HG02763 (cell line): Measurements from ENCODE around the gene PALLD.

ENCODE experiments used
- ATAC-seq: cut with Tn5 transposase; IDR thresholded peaks from one replicate; pipeline ENCODE4 v1.9.1; 2021; ENCODE audit warnings: mild to moderate bottlenecking, moderate library complexity; ENCODE audit not compliant: unreplicated experiment

PALLD gene

DNA sequence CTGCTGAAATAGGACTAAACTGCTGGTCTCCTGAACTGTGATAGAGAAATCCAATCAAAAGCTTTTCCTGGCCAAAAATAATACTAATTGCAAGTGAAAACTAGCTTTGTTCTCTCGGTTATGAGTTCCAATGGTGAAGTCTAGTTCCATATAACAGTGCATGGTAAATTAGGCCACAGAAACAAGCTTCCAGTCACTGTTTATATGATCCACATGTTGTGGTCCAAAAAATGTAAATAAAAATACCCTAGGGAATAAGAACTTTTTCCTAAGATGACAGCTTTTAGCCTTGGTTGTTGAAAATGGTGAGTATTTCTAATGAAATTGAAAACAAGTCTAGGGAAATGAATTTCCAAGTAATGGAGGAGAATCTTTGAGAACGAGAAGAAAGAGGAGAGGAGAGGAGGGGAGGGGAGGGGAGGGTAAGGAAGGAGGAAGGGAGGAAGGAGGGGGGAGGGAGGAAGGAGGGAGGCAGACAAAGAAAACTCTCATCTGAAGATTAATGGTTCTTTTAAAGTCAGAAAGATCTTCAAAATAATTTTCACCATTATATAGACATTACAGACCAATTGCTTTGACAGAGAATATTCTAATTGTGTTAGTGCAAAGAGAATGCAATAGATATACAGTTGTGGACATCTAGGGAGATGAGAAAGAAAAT, 26.1 kb downstream of the PALLD start:
- no peak for ATAC-seq

DNA sequence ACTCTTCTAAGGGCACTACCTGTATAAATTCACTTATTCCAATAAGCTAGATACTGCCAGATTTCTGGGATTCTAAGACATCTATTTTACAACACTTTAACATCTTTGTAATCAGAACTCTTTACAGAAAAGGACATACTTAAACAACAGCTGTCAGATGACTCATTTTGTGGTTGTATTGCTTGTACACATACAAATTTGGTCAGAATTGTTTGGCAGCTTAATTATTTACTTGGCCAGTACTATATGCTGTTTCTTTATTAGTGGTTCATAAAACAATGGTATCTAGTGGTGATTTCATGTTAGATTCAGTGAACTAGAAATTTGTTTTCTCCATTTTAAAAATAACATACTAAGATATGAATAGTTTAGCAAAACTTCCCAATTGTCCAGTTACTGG, 27.2 kb downstream of the PALLD start:
- no peak for ATAC-seq

DNA sequence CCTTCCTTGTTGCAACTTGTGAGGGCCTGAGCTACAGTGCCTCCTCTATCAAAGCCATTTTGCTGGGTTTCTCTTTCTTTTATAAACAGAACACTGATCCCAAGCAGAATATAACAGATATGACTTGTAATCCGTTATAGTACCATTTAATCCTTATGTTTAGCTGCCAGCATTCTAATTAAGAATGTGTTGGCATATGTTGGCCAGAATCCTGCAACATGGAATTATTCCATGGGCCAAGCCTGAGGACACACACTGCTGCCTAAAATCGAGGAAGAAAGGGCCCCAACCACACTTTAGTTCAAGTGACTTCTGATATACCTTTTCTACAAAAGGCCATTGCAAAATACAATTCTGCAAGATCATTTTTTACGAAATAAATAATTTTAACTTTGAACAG, 28.0 kb downstream of the PALLD start:
- no peak for ATAC-seq

DNA sequence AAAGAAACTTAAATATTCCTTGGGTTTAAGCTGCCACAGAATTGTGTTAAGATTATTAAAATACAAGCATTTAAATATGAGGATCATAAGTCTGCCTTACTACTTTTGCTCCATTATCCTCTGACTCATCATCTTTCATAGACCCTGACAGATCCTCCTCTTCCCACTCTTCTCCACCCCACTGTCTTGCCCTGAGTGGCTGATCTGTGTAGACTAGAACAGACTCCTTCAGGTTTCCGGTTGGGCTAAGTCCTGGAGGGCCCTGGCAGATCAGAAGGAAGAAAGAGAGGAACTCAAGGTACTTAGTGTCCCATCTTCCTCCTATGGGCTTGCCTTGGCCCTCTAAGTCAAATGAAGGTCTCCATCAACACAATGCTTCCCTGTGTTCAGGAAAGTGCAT, 30.7 kb downstream of the PALLD start:
- ATAC-seq = no peak

GRCh38 chr4:168528131-168528949, 31.5 kb downstream of the PALLD start:
- ATAC-seq = no peak

- ATAC-seq = no peak
Measured at GRCh38 chr4:168529257-168529656, 32.4 kb downstream of the PALLD start.

- no peak for ATAC-seq
Measured at GRCh38 chr4:168531305-168531704, 34.5 kb downstream of the PALLD start.

GRCh38 chr4:168534535-168534934, 37.7 kb downstream of the PALLD start:
- ATAC-seq = no peak

DNA sequence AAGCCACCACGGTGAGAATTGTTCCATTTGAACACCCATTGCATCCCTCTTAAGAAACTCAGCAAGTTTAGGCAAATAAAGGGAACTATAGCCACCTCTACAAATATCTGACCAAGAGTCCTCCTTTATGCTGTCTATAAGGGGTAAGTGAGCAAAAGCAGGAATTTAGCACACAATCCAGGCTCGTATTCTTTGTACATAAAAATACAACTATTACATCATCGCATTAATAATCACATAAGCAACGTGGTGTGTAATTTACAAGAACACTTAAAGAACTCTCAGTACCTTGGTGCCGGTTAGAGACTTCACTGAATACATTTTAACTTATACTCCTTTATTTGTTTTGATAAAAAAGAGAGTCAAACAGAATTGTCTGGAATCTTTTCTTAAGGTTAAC, 38.8 kb downstream of the PALLD start:
- ATAC-seq = no peak

GRCh38 chr4:168536448-168536847, 39.6 kb downstream of the PALLD start:
- ATAC-seq = no peak

- no peak for ATAC-seq
Measured at GRCh38 chr4:168537086-168537485, 40.2 kb downstream of the PALLD start.

GRCh38 chr4:168537571-168537970, 40.7 kb downstream of the PALLD start:
- ATAC-seq = no peak

- ATAC-seq = no peak
Measured at GRCh38 chr4:168538632-168539031, 41.8 kb downstream of the PALLD start.

GRCh38 chr4:168540086-168540485, 43.2 kb downstream of the PALLD start:
- no peak for ATAC-seq

DNA sequence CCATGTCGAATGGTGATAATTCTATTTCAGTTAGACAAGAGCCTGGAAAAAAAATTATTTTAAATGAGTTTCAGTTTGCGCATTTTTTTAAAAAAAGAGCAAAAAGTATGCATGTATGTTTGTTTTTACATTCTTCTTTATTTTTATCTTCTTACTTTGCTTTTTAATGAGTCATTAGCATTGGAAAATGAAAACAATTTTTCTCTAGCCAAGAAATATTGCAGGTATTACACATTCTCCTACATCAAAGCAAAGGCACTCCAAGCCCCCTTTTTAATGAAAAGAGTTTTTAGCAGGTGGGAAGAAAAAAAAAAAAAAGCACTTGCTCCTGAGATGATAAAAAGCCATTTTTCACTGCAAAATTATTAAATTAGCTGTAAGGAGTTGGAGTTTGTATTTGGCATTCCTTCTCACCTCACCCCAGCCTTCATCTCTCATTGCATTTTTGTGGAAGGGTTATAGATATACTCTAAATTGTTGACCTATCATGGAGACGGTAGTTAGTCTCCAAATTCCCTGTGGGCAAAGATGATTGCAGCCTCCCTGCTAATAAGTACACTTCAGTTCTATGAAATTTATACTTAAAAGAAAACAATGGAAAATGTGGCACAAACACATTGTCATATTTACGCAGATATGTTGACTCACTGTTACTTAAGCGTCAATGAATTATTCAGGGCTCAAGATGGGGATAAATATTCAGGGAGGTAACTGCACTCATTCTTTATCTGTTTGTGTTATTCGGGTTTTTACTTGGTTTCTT, 43.8 kb downstream of the PALLD start:
- no peak for ATAC-seq

DNA sequence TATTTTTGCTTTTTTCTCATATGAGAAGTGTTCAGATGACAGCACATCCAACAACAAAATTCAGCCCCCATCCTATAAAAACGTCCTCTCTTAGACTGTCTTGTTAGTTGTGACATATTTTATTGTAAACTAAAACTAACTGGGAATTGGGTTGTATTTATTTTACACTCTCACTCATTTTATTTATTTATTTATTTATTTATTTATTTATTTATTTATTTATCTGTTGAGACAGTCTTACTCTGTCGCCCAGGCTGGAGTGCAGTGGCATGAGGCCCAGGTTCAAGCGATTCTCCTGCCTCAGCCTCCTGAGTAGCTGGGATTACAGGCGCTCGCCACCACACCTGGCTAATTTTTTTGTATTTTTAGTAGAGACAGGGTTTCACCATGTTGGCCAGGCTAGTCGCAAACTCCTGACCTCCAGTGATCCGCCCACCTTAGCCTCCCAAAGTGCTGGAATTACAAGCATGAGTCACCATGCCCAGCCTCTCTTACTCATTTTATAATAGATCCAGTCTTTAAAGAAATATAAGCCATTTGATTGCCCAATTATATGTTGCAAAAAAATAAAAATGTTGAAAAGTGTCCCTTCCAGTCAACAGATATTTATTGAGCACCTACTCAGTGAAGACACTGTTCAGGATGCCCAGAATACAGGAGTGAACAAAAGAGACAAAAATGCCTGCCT, 44.6 kb downstream of the PALLD start:
- no peak for ATAC-seq

DNA sequence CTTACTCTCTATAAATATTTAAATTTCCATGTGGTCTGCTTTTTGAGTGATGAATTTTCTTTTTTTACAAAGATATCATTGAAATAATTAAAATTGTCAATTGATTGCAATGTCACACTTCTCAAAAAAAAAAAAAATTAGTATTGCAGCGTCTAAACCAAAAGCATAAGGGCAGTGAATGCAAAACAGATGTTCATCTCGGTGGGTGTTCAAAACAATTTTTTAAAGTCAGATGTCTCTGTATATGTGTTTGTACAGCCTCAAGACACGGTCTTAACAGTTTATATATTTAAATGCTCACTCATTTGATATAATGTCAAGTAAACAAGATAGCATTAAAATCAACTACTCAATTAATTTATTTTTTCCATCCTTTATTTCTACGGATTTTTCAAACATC, 52.3 kb downstream of the PALLD start:
- ATAC-seq = no peak

GRCh38 chr4:168550064-168550766, 53.4 kb downstream of the PALLD start:
- ATAC-seq = no peak

GRCh38 chr4:168551211-168551610, 54.4 kb downstream of the PALLD start:
- ATAC-seq = no peak

GRCh38 chr4:168551945-168552695, 55.3 kb downstream of the PALLD start:
- no peak for ATAC-seq
